GM23338 (cell line): ENCODE data around the gene UBQLN1. TPM values are rescaled to one million over a fixed set of nuclear protein-coding genes. Genes with fewer than 3 reads are reported as not detected.

Experiments
- ATAC-seq: fragments of 200-7000 bp; cut with Tn5 transposase; 3 replicates; pipeline ENCODE4 v1.9.1; 2020
- DNase-seq: peaks from one replicate; pipeline ENCODE4 v3.0.0-alpha.2; 2015; ENCODE audit warnings: low spot score
- H2AFZ ChIP-seq: fragments of 200-600 bp; sonication (generic); 2 replicates; pipeline ENCODE4 v1.8.0; 2016; ENCODE audit warnings: antibody characterized with exemption, mild to moderate bottlenecking, moderate library complexity
- H3F3A ChIP-seq: fragments of 200-600 bp; sonication (generic); replicated peaks from 2 replicates; pipeline ENCODE4 v1.8.0; 2017; ENCODE audit warnings: antibody characterized with exemption, mixed run types, low read depth
- H3K27ac ChIP-seq: fragments of 200-600 bp; sonication (generic); 2 replicates; pipeline ENCODE4 v1.6.1; 2016; ENCODE audit warnings: low read depth
- H3K27me3 ChIP-seq: fragments of 200-600 bp; sonication (generic); 2 replicates; pipeline ENCODE4 v1.8.0; 2016; ENCODE audit warnings: mild to moderate bottlenecking, mixed run types, moderate library complexity; ENCODE audit not compliant: insufficient read depth
- H3K36me3 ChIP-seq: fragments of 200-600 bp; sonication (generic); 2 replicates; pipeline ENCODE4 v1.8.0; 2016; ENCODE audit warnings: mild to moderate bottlenecking; ENCODE audit not compliant: insufficient read depth
- H3K4me1 ChIP-seq: fragments of 200-600 bp; sonication (generic); 2 replicates; pipeline ENCODE4 v1.8.0; 2016; ENCODE audit warnings: mild to moderate bottlenecking, moderate library complexity; ENCODE audit not compliant: insufficient read depth
- H3K4me2 ChIP-seq: fragments of 200-600 bp; sonication (generic); 2 replicates; pipeline ENCODE4 v1.7.1; 2017; ENCODE audit warnings: mixed run types
- H3K4me3 ChIP-seq: fragments of 200-600 bp; sonication (generic); 2 replicates; pipeline ENCODE4 v1.6.1; 2016; ENCODE audit warnings: mixed run types
- H3K79me2 ChIP-seq: fragments of 200-600 bp; sonication (generic); replicated peaks from 2 replicates; pipeline ENCODE4 v1.8.0; 2017; ENCODE audit warnings: mild to moderate bottlenecking; ENCODE audit not compliant: insufficient read depth
- H3K9me2 ChIP-seq: fragments of 200-600 bp; sonication (generic); 2 replicates; pipeline ENCODE4 v1.8.0; 2017; ENCODE audit not compliant: insufficient read depth
- H4K20me1 ChIP-seq: fragments of 200-600 bp; sonication (generic); replicated peaks from 2 replicates; pipeline ENCODE4 v1.8.0; 2017; ENCODE audit warnings: mild to moderate bottlenecking; ENCODE audit not compliant: insufficient read depth
- H3K27ac Mint-ChIP-seq: 2 replicates; pipeline ENCODE4 v1.8.0; 2020; ENCODE audit warnings: inconsistent platforms, mild to moderate bottlenecking, moderate library complexity, mixed read lengths
- H3K27me3 Mint-ChIP-seq: 3 replicates; pipeline ENCODE4 v1.8.0; 2022; ENCODE audit warnings: low read depth, mild to moderate bottlenecking, moderate library complexity, mixed read lengths, inconsistent platforms; ENCODE audit not compliant: insufficient read depth, poor library complexity
- H3K36me3 Mint-ChIP-seq: 3 replicates; pipeline ENCODE4 v1.8.0; 2021; ENCODE audit warnings: low read depth, mild to moderate bottlenecking, inconsistent platforms, moderate library complexity, mixed read lengths
- H3K4me1 Mint-ChIP-seq: 3 replicates; pipeline ENCODE4 v1.8.0; 2020; ENCODE audit warnings: mild to moderate bottlenecking, inconsistent platforms, mixed read lengths
- H3K4me3 Mint-ChIP-seq: 3 replicates; pipeline ENCODE4 v1.8.0; 2021; ENCODE audit warnings: moderate library complexity, mild to moderate bottlenecking, inconsistent platforms, mixed read lengths
- H3K9me3 Mint-ChIP-seq: 3 replicates; pipeline ENCODE4 v1.8.0; 2020; ENCODE audit warnings: moderate library complexity, mild to moderate bottlenecking, inconsistent platforms, mixed read lengths
- CREB1 ChIP-seq: fragments of 250-450 bp; sonication (Bioruptor Pico); IDR thresholded peaks from 2 replicates; pipeline ENCODE4 v1.5.0; 2020; ENCODE audit warnings: low read depth, mild to moderate bottlenecking, moderate library complexity
- EZH2 ChIP-seq: fragments of 200-600 bp; sonication (generic); IDR thresholded peaks from one replicate; pipeline ENCODE4 v1.8.0; 2017; ENCODE audit warnings: antibody characterized with exemption, mild to moderate bottlenecking, low read depth; ENCODE audit not compliant: unreplicated experiment
- EZH2phosphoT487 ChIP-seq: fragments of 200-600 bp; sonication (generic); IDR thresholded peaks from one replicate; pipeline ENCODE4 v1.8.1; 2018; ENCODE audit warnings: antibody characterized with exemption; ENCODE audit not compliant: unreplicated experiment
- JUNB ChIP-seq: IDR thresholded peaks from one replicate; pipeline ENCODE4 v1.6.1; 2016; ENCODE audit warnings: antibody characterized with exemption; ENCODE audit not compliant: unreplicated experiment
- NANOG ChIP-seq: IDR thresholded peaks from 2 replicates; pipeline ENCODE4 v1.6.1; 2016; ENCODE audit warnings: antibody characterized with exemption, borderline replicate concordance
- POLR2AphosphoS5 ChIP-seq: IDR thresholded peaks from 2 replicates; pipeline ENCODE4 v1.6.1; 2016; ENCODE audit warnings: antibody characterized with exemption, low read depth
- STAT1 ChIP-seq: IDR thresholded peaks from one replicate; pipeline ENCODE4 v1.6.1; 2016; ENCODE audit warnings: antibody characterized with exemption; ENCODE audit not compliant: unreplicated experiment
- ZNF114 ChIP-seq: fragments of 250-450 bp; sonication (Bioruptor Pico); IDR thresholded peaks from 2 replicates; pipeline ENCODE4 v1.5.0; 2020; ENCODE audit warnings: mild to moderate bottlenecking, moderate library complexity
- ZNF331 ChIP-seq: fragments of 250-450 bp; sonication (Bioruptor Pico); IDR thresholded peaks from 2 replicates; pipeline ENCODE4 v1.5.0; 2020; ENCODE audit warnings: low read depth, mild to moderate bottlenecking, moderate library complexity
- polyA plus RNA-seq: library from polyadenylated mRNA; unstranded; fragments of >200 nt; fragmentation: Nextera tagmentation; extraction: Ambion mirVana; gene quantifications from 2 replicates; pipeline ENCODE4 v1.2.1, GENCODE V29; 2016
- total RNA-seq: library from RNA; depleted of rRNA; stranded (reverse); fragments of >200 nt; shearing (Covaris generic); gene quantifications from 2 replicates; pipeline ENCODE4 v1.2.3, GENCODE V29; 2014
- TF ChIP-seq, protein P1 (sequence below): IDR thresholded peaks from 2 replicates; pipeline ENCODE4 v1.6.1; 2016; ENCODE audit warnings: antibody characterized with exemption
- TF ChIP-seq, protein P2 (sequence below): IDR thresholded peaks from one replicate; pipeline ENCODE4 v1.6.1; 2018; ENCODE audit warnings: antibody characterized with exemption; ENCODE audit not compliant: unreplicated experiment
- TF ChIP-seq, protein P3 (sequence below), 2 experiments: fragments of 200-600 bp in 1 of 2; sonication (generic) in 1 of 2; conservative IDR thresholded peaks; 2 replicates each; pipeline versions ENCODE4 v1.5.1 to v1.6.1; 2016 to 2017; ENCODE audit warnings: antibody characterized with exemption in 2 of 2, low read depth in 2 of 2, mild to moderate bottlenecking in 2 of 2, moderate library complexity in 1 of 2
- TF ChIP-seq, protein P4 (sequence below): fragments of 250-450 bp; sonication (Bioruptor Pico); IDR thresholded peaks from 2 replicates; pipeline ENCODE4 v1.5.0; 2020; ENCODE audit warnings: mild to moderate bottlenecking, moderate library complexity

UBQLN1 gene
- total and polyA plus RNA-seq, 2 experiments from 2014 or later = 90.5 to 168 TPM

DNA sequence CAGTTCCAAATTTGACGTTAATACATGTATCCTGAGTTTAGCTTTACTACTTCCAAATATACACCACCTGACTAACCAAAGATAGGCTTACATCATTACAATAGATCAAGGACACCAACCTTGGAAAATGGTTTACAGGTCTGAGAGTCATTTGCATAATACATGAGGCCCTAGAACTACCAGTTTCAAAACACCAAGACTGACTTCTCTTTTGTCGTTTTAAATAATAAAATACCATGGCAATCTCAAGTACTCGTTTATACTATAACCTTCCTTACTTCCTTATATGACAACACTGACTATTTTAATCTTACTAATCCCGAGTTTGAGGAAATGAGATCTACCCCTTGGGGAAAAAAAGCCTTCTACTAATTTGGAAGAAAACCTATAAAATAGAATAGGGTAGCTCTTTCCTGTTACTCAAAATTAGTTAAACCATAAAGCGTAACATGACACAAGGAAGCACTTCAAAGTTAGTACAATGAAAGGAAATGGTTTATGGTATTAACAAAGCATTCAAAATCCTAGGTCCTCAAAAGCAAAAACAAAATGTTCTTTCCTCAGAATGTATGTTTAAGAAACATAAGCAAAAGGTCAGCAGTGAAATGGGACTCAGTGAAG lies 42.1 kb downstream of the UBQLN1 start:
- Histone ChIP-seq H3F3A (no peaks in the 10 kb centered on the region), H3K36me3 (peaks cover 13% of the 10 kb centered on the region; the same call in 1 of the 2 replicates), H3K4me1 (no peaks in the 10 kb centered on the region), H3K27ac (no peak overlapping the region), H3K9me2 (no peaks in the 10 kb centered on the region), H3K4me2 (no peak overlapping the region), H3K79me2 (peaks cover 18% of the 10 kb centered on the region; the same call in 1 of the 2 replicates), H2AFZ (no peak overlapping the region), H4K20me1 (no peaks in the 10 kb centered on the region; the same call in 1 of the 2 replicates), H3K27me3 (no peaks in the 10 kb centered on the region), H3K4me3 (no peak overlapping the region)
- Mint-ChIP-seq H3K36me3 (peaks cover 48% of the 10 kb centered on the region; the same call in 2 of the 3 replicates), H3K27me3 (no peaks in the 10 kb centered on the region), H3K4me3 (no peak overlapping the region), H3K27ac (no peak overlapping the region), H3K9me3 (no peaks in the 10 kb centered on the region), H3K4me1 (no peaks in the 10 kb centered on the region)
- TF ChIP-seq NANOG = no peak
- no peak for TF ChIP-seq CREB1 (CRISPR knock-in tag)
- TF ChIP-seq ZNF114 (CRISPR knock-in tag) = no peak
- TF ChIP-seq, protein P1, sequence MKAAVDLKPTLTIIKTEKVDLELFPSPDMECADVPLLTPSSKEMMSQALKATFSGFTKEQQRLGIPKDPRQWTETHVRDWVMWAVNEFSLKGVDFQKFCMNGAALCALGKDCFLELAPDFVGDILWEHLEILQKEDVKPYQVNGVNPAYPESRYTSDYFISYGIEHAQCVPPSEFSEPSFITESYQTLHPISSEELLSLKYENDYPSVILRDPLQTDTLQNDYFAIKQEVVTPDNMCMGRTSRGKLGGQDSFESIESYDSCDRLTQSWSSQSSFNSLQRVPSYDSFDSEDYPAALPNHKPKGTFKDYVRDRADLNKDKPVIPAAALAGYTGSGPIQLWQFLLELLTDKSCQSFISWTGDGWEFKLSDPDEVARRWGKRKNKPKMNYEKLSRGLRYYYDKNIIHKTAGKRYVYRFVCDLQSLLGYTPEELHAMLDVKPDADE = no peak
- TF ChIP-seq ZNF331 (CRISPR knock-in tag) = no peak
- TF ChIP-seq EZH2 = no peak
- TF ChIP-seq, protein P2, sequence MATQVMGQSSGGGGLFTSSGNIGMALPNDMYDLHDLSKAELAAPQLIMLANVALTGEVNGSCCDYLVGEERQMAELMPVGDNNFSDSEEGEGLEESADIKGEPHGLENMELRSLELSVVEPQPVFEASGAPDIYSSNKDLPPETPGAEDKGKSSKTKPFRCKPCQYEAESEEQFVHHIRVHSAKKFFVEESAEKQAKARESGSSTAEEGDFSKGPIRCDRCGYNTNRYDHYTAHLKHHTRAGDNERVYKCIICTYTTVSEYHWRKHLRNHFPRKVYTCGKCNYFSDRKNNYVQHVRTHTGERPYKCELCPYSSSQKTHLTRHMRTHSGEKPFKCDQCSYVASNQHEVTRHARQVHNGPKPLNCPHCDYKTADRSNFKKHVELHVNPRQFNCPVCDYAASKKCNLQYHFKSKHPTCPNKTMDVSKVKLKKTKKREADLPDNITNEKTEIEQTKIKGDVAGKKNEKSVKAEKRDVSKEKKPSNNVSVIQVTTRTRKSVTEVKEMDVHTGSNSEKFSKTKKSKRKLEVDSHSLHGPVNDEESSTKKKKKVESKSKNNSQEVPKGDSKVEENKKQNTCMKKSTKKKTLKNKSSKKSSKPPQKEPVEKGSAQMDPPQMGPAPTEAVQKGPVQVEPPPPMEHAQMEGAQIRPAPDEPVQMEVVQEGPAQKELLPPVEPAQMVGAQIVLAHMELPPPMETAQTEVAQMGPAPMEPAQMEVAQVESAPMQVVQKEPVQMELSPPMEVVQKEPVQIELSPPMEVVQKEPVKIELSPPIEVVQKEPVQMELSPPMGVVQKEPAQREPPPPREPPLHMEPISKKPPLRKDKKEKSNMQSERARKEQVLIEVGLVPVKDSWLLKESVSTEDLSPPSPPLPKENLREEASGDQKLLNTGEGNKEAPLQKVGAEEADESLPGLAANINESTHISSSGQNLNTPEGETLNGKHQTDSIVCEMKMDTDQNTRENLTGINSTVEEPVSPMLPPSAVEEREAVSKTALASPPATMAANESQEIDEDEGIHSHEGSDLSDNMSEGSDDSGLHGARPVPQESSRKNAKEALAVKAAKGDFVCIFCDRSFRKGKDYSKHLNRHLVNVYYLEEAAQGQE = no peak
- TF ChIP-seq, protein P3, sequence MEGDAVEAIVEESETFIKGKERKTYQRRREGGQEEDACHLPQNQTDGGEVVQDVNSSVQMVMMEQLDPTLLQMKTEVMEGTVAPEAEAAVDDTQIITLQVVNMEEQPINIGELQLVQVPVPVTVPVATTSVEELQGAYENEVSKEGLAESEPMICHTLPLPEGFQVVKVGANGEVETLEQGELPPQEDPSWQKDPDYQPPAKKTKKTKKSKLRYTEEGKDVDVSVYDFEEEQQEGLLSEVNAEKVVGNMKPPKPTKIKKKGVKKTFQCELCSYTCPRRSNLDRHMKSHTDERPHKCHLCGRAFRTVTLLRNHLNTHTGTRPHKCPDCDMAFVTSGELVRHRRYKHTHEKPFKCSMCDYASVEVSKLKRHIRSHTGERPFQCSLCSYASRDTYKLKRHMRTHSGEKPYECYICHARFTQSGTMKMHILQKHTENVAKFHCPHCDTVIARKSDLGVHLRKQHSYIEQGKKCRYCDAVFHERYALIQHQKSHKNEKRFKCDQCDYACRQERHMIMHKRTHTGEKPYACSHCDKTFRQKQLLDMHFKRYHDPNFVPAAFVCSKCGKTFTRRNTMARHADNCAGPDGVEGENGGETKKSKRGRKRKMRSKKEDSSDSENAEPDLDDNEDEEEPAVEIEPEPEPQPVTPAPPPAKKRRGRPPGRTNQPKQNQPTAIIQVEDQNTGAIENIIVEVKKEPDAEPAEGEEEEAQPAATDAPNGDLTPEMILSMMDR (conservative IDR thresholded peaks at IDR 0.05; ENCODE audit: low read depth in 2 of 2) = no peak
- TF ChIP-seq EZH2phosphoT487 = no peak
- TF ChIP-seq POLR2AphosphoS5 = no peak
- TF ChIP-seq JUNB = no peak
- TF ChIP-seq, protein P4, sequence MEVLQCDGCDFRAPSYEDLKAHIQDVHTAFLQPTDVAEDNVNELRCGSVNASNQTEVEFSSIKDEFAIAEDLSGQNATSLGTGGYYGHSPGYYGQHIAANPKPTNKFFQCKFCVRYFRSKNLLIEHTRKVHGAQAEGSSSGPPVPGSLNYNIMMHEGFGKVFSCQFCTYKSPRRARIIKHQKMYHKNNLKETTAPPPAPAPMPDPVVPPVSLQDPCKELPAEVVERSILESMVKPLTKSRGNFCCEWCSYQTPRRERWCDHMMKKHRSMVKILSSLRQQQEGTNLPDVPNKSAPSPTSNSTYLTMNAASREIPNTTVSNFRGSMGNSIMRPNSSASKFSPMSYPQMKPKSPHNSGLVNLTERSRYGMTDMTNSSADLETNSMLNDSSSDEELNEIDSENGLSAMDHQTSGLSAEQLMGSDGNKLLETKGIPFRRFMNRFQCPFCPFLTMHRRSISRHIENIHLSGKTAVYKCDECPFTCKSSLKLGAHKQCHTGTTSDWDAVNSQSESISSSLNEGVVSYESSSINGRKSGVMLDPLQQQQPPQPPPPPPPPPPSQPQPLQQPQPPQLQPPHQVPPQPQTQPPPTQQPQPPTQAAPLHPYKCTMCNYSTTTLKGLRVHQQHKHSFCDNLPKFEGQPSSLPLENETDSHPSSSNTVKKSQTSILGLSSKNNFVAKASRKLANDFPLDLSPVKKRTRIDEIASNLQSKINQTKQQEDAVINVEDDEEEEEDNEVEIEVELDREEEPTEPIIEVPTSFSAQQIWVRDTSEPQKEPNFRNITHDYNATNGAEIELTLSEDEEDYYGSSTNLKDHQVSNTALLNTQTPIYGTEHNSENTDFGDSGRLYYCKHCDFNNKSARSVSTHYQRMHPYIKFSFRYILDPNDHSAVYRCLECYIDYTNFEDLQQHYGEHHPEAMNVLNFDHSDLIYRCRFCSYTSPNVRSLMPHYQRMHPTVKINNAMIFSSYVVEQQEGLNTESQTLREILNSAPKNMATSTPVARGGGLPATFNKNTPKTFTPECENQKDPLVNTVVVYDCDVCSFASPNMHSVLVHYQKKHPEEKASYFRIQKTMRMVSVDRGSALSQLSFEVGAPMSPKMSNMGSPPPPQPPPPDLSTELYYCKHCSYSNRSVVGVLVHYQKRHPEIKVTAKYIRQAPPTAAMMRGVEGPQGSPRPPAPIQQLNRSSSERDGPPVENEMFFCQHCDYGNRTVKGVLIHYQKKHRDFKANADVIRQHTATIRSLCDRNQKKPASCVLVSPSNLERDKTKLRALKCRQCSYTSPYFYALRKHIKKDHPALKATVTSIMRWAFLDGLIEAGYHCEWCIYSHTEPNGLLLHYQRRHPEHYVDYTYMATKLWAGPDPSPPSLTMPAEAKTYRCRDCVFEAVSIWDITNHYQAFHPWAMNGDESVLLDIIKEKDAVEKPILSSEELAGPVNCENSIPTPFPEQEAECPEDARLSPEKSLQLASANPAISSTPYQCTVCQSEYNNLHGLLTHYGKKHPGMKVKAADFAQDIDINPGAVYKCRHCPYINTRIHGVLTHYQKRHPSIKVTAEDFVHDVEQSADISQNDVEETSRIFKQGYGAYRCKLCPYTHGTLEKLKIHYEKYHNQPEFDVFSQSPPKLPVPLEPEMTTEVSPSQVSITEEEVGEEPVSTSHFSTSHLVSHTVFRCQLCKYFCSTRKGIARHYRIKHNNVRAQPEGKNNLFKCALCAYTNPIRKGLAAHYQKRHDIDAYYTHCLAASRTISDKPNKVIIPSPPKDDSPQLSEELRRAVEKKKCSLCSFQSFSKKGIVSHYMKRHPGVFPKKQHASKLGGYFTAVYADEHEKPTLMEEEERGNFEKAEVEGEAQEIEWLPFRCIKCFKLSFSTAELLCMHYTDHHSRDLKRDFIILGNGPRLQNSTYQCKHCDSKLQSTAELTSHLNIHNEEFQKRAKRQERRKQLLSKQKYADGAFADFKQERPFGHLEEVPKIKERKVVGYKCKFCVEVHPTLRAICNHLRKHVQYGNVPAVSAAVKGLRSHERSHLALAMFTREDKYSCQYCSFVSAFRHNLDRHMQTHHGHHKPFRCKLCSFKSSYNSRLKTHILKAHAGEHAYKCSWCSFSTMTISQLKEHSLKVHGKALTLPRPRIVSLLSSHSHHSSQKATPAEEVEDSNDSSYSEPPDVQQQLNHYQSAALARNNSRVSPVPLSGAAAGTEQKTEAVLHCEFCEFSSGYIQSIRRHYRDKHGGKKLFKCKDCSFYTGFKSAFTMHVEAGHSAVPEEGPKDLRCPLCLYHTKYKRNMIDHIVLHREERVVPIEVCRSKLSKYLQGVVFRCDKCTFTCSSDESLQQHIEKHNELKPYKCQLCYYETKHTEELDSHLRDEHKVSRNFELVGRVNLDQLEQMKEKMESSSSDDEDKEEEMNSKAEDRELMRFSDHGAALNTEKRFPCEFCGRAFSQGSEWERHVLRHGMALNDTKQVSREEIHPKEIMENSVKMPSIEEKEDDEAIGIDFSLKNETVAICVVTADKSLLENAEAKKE (CRISPR knock-in tag) = no peak
- TF ChIP-seq STAT1 = no peak
- no peak for ATAC-seq
- no peak for DNase-seq
